HG03460 (cell line): ENCODE data around the gene LRRC74A.

ENCODE experiments used
- ATAC-seq: cut with Tn5 transposase; IDR thresholded peaks from one replicate; pipeline ENCODE4 v1.9.1; 2021; ENCODE audit not compliant: unreplicated experiment

The LRRC74A gene

DNA sequence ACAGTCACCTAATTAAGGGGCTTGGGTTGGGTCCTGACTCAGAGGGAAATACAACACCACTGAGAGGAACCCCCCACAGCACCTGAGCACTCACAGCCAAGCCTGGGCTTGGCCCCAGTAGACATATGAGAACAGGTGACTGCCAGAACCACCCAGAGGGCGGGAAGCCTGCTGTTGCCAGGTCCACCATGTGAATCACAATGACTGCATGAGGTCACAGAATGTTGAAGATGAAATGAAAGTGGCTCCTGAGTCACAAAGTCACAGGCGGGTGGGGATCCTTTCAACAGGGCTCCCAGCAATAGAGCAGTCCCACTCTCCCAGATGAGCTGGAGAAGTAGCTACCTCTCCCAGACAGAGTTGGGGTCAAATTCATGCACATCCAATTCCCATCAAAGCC is at the start of gene LRRC74A:
Gene LRRC74A, plus strand, starts transcription at position 287 of the 400 bp plus-strand sequence. CDS start 290 bp downstream, outside the sequence.
- ATAC-seq: no peak

GRCh38 chr14:76776428-76777251 is 49.6 kb upstream of the LRRC74A start:
- ATAC-seq: no peak

- no peak for ATAC-seq
These were observed 48.5 kb upstream of the LRRC74A start for GRCh38 chr14:76777721-76778120.

DNA sequence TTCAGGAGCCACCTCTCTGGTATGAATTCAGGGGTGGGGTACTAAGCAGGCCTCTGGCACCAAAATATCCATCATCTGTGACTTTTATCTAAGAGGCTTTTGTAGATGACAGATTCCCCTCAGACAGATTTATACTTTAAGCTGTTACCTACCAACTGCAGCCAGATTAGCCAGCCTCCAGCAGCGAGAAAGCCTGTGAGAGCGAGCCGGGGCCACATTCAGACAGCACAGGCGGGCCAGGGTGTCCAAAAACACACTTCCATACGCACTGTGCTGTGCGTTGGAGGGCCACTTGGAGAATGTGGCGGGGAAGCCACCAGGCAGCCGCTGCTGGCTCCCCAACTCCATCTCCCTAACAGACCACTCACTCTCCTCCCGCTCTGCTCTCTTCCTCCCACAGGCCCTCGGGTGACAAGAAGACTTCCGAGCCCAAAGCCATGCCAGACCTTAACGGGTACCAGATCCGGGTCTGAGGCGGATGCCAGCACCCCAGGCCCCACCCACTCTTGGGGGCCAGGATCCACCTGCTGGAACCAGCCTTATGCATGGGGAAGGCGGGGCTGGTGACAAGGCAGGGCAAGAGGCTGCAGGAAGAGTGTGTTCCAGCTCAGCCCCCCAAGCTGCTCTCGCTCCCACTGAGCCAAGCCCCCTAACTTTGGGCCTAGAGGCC is 47.5 kb upstream of the LRRC74A start:
- ATAC-seq: no peak

DNA sequence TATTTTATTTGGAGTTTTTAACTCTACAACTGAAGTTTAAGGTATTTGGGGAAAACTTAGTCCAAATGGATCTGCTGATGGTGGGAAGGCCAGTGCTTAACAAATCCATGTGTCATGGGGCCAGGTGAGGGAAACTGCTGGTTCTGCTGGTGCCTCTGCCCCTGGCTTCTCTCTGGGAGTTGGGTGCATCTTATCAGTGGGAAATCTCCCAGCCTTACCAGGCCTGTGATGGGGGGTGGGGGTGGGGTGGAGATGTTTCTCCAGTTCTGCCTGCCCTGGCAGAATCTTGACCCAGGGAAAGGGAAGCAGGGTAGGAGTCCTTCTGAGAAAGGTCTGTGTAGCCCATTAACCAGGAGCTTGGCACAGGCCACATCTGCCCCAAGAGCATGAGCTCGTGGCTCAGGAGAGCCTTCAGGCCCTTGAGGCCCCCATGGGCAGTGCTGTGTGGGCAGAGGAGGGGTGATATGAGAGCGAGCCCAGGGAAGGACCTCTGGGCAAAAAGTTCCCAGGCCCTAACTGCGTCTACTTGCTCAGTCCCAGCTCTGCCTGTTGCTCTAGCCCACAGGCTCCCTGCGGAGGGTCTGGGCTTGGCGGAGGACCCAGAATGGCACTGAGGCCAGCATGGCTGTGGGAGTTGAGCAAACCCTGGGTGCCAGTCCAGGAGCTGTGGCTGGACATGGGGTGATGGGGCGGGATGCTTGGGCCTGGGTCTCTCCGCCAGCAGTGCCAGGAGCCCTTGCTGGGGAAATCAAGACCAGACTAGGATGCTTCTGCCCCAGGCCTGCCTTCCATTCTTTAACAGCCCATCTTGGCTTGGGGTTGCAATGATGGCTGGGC is 46.8 kb upstream of the LRRC74A start:
- no peak for ATAC-seq

GRCh38 chr14:76780058-76780345 is 46.2 kb upstream of the LRRC74A start:
- ATAC-seq: no peak

DNA sequence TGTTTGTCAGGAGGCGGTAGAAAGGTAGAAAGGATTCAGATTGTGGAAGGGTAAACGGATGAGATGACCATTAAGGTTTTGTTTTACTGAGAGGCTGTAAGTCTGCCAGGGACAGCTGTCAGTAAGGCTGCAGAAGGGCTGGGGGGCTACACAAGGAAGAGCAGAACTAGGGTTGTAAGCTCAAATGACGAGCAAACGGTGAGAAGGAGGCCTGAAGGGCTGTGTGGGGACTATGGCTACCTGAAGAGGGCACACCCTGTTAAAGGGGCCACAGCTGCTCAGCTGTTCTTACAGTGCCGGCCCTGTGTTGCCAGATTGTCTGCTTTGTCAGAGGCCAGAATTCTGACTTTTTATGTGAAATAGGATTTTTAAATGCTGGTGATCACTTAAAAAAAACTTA is 45.8 kb upstream of the LRRC74A start:
- ATAC-seq: no peak

GRCh38 chr14:76780875-76781647 is 45.1 kb upstream of the LRRC74A start:
- ATAC-seq: no peak

- ATAC-seq: no peak
These were observed 44.6 kb upstream of the LRRC74A start for GRCh38 chr14:76781648-76782051.

- no peak for ATAC-seq
These were observed 43.9 kb upstream of the LRRC74A start for GRCh38 chr14:76782115-76782884.

DNA sequence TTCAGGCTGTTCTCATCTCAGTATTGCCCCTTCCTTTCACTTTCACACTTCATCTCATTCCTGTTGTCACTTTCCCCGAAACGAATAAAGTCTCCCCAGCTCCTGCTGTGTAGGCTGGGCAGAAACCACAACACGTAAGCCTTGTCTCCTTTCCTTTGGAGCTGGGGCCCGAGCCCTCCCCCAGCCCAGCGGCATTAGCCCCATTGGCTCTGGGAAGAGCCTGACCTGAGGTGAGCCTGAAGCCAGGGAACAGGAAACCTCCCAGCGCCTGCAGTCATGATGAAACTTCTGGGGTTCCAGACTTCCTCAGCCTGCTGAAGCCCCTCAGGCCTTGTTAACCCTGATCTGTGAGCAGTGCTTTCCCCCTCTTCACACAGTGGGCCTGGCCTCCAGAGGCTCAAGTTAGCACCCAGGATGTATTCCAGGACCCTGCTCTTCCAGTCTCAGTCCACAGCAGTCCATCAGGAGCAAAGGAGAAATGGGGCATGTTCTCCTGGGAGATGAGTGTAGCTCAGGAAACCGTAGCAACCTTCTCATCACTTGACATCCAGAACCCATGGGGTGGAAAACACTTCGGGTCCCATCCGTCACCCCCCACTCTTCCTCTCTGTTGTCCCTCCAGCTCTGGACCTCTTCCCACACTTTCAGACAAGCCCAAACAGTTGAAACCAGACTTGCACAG is 43.2 kb upstream of the LRRC74A start:
- ATAC-seq: no peak

GRCh38 chr14:76784266-76784874 is 41.8 kb upstream of the LRRC74A start:
- ATAC-seq: no peak

GRCh38 chr14:76784881-76785280 is 41.3 kb upstream of the LRRC74A start:
- peak; percentile 78 for ATAC-seq

GRCh38 chr14:76786601-76787000 is 39.6 kb upstream of the LRRC74A start:
- ATAC-seq: no peak

GRCh38 chr14:76792422-76792821 is 33.8 kb upstream of the LRRC74A start:
- ATAC-seq: no peak

DNA sequence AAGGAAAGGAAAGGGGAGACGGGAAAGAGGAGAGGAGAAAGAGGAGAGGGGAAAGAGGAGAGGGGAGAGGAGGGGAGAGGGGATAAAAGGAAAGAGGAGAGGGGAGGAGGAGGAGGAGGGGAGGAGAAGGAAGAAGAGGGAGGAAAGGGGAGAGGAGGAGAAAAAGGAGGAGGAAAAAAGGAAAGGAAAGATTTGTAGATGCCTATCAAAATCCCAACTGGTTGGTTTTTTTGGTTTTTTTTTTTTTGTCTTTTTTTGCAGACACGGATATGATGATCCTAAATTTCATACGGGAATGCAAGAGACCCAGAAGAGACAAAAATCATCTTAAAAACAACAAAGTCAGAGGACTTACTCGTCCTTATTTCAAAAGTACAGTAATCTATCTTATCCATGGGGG is 32.9 kb upstream of the LRRC74A start:
- ATAC-seq: no peak

- ATAC-seq: no peak
These were observed 32.3 kb upstream of the LRRC74A start for GRCh38 chr14:76793956-76794355.

- no peak for ATAC-seq
These were observed 19.8 kb upstream of the LRRC74A start for GRCh38 chr14:76806446-76806845.

DNA sequence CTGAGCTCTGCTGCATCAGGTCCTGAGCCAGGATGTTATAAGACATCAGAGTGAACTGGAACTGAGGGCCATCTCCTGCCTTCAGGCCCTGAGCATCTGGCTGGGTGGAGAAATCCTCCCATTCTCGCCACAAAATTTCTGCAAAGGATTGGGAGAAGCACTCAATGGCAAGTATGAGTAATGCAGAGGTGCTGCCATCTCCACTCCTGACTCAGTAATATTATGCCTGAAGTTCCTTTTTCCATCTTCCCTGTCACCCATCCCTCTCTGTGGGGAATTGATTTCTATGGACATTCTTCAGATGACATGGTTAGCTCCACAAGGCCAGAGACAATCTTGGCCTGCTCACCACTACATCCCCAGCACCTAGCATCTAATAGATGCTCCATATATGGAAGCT is 18.2 kb upstream of the LRRC74A start:
- ATAC-seq: no peak
